HG02763 (cell line): ENCODE measurements around the gene NXPH4.

Experiments used
- ATAC-seq: cut with Tn5 transposase; IDR thresholded peaks from one replicate; pipeline ENCODE4 v1.9.1; 2021; ENCODE audit warnings: mild to moderate bottlenecking, moderate library complexity; ENCODE audit not compliant: unreplicated experiment

The NXPH4 gene

GRCh38 chr12:57216014-57216911, at the start of gene NXPH4:
TSS of gene NXPH4 (plus strand) at chr12:57216794. CDS start at chr12:57216970, 176 bp downstream.
- ATAC-seq, result no peak

DNA sequence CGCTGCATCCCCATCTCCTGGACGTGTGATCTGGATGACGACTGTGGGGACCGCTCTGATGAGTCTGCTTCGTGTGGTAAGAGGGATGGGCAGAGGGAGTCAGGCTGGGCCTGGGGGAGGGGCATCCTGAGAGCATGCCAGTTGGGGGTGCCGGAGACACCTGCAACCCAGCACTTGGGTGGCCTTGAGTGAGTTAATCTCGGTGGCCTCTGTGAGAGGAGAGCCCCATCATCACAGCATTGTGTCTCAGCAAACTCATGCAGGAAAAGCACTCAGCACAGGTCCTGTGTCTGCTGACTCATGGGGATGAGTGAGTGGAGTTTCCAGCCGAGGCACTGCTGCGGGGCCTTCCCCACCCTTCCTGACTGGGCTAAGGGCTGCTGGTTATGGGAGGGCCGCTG, 49.6 kb upstream of the NXPH4 start:
- ATAC-seq, result no peak

DNA sequence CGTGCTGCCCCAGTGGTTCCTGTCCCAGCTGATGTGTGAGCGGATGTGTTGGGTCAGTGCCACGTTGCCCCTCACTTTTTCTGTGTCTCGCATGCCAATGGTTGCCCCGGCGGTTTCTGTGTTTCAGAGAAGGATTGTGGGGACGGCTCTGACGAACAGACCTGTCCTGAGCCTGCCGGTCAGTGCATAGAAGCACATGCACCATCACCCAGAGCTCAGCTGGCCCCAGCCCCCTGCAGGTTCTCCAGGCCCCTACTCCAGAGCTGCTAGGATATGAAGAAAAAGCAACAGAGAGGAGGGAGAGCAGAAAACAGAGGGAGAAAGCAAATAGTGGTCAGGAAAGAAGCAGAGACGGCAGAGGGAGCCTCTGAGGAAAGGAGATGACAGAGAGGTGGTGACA, 48.5 kb upstream of the NXPH4 start:
- ATAC-seq, result no peak

GRCh38 chr12:57169046-57169795, 47.4 kb upstream of the NXPH4 start:
- ATAC-seq, result no peak

- ATAC-seq, result no peak
Observed at GRCh38 chr12:57169969-57170368, 46.6 kb upstream of the NXPH4 start.

GRCh38 chr12:57170408-57170807, 46.2 kb upstream of the NXPH4 start:
- no peak for ATAC-seq

DNA sequence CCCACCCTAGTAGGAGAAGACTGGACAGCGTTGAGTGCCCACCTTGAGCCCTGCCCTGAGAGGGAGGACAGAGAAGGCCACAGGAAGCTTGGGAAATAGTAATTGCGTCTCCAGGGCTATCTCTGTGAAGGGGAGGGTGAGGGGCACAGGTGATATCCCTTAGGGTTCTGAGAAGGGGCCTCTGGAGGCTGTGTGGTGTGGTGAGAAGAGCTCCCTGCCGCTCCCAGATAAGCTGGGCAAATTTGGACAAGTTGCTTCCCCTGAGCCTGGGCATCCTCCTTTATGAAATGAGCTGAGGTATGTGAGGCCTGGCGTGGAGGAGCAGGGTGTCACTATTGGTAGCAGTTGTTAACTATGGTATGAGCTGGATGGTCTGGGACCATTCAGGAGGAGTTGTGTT, 45.7 kb upstream of the NXPH4 start:
- no peak for ATAC-seq

DNA sequence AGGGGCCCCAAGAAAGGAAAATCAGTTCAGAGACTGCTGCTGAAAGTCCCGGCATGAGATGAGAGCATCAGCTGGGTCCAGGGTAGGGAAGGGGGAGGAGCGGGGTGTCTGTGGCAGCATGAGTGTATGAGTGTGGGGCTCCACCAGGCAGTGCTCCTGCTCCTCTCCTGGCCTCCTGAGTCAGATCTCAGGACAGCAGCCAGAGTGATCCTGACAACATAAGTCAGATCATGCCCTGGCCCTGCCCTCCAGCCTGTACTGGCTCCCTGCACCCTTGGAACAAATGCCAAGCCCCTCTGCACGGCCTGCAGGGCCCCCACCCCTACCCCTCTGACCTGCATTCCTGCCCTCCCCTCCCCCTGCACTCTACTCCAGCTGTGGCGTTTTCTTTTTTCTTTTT, 44.9 kb upstream of the NXPH4 start:
- no peak for ATAC-seq

GRCh38 chr12:57173089-57173488, 43.5 kb upstream of the NXPH4 start:
- ATAC-seq, result no peak

- ATAC-seq, result no peak
Observed at GRCh38 chr12:57173683-57174082, 42.9 kb upstream of the NXPH4 start.

- no peak for ATAC-seq
Observed at GRCh38 chr12:57175428-57176138, 41.0 kb upstream of the NXPH4 start.

DNA sequence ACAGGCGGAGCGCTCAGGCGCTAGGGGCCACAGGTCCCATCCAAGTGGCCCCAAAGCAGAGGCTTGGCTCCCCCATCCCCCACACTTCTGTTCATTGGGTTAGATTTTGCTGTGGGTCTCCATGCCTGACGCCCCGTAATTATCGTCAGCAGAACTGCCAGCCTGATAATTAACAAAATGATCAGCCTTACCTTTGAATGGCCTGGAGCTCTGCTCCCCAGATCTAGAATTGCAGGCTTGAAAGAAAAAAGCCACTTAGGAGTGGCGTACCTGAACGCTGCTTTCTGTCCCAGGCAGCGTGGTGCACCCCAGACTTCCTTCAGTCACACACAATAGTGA, 40.5 kb upstream of the NXPH4 start:
- ATAC-seq, result no peak

DNA sequence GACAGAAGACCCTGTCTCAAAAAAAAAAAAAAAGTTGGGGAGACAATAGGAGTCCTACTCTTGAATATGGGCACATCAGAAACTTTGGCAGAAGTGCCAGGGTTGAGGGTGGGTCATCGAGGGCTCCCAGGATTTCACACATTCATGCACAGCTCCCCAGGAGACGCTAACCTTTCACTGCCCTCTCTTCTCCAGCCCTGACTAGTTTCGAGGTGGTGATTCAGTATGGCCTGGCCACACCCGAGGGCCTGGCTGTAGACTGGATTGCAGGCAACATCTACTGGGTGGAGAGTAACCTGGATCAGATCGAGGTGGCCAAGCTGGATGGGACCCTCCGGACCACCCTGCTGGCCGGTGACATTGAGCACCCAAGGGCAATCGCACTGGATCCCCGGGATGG, 39.7 kb upstream of the NXPH4 start:
- no peak for ATAC-seq

- ATAC-seq, result no peak
Observed at GRCh38 chr12:57177354-57177753, 39.2 kb upstream of the NXPH4 start.

DNA sequence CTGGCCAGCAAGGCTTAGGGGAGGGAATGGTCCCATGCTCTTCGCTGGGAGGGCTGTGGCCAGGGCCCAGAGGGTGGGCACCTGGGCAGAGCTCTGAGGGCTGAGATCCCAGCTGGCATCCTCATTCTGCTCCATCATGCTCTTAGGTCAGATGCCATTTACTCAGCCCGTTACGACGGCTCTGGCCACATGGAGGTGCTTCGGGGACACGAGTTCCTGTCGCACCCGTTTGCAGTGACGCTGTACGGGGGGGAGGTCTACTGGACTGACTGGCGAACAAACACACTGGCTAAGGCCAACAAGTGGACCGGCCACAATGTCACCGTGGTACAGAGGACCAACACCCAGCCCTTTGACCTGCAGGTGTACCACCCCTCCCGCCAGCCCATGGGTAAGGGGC, 38.4 kb upstream of the NXPH4 start:
- ATAC-seq, result no peak

DNA sequence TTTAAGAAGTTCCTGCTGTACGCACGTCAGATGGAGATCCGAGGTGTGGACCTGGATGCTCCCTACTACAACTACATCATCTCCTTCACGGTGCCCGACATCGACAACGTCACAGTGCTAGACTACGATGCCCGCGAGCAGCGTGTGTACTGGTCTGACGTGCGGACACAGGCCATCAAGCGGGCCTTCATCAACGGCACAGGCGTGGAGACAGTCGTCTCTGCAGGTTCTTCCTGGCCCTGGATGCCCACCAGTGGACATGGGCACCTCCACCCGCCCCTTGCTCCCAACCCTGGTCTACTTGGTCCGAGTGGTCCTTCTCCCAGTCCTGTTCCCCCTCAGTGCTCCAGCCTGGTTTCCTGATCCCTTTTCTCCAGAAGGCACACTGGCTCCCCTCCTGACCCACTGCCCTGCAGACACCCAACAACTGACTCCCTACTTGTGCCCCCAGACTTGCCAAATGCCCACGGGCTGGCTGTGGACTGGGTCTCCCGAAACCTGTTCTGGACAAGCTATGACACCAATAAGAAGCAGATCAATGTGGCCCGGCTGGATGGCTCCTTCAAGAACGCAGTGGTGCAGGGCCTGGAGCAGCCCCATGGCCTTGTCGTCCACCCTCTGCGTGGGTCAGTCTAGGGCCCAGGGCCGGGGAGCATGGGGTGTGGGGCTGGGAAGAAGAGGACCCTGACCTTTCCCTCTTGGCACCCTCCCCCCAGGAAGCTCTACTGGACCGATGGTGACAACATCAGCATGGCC, 37.1 kb upstream of the NXPH4 start:
- no peak for ATAC-seq

GRCh38 chr12:57180321-57180989, 36.1 kb upstream of the NXPH4 start:
- ATAC-seq, result no peak

DNA sequence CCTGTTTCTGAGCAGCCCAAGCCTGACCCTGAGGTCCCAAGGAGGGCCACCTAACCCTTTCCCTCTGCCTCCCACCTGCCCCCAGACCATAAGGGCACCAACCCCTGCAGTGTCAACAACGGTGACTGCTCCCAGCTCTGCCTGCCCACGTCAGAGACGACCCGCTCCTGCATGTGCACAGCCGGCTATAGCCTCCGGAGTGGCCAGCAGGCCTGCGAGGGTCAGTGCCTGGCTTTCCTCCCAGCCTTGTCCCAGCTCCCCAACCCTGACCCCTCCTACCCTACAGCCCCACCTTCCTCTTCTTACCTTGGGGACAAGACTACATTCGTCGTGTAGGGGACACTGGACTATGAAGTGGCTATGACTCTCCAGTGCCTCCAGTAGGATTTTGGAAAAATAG, 35.5 kb upstream of the NXPH4 start:
- no peak for ATAC-seq

GRCh38 chr12:57181561-57182155, 34.9 kb upstream of the NXPH4 start:
- ATAC-seq, result no peak
